GM23248 (cell line): ENCODE data around the gene ORC2.

ENCODE experiments used
- EZH2 ChIP-seq: fragments of 200-600 bp; sonication (generic); IDR thresholded peaks from 2 replicates; pipeline ENCODE4 v1.6.1; 2018; ENCODE audit warnings: antibody characterized with exemption, mild to moderate bottlenecking; ENCODE audit not compliant: insufficient read depth, poor library complexity, severe bottlenecking
- EZH2phosphoT487 ChIP-seq: fragments of 200-600 bp; sonication (generic); IDR thresholded peaks from 2 replicates; pipeline ENCODE4 v1.6.1; 2018; ENCODE audit warnings: antibody characterized with exemption, moderate library complexity, mild to moderate bottlenecking, low read depth; ENCODE audit not compliant: insufficient read depth

DNA sequence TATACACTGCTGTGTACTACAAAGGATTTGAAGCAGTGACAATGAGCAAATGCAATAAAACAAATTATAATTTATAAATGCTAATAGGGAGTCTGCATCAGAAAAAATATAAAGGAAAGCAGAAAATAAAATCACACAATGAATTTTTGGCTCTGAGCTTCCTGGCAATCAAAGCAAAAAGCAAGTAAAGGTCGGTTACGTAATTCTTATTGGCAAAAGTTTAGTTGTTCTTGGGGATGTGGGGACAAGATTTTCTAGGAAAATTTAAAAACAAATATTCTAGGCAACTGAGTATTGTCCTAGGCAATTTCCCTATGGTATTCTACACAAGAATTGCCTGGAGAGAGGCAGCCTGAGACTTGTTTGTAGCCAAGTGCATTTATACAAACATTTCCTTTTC is 1.8 kb downstream of the ORC2 start:
- TF ChIP-seq EZH2 = no peak
- no peak for TF ChIP-seq EZH2phosphoT487
